Activated CD4-positive, CD25-positive, alpha-beta regulatory T cell treated with anti-CD3 and anti-CD28 coated beads, Interleukin-2, amount 50 U/mL, for 72 hours (primary cell): ENCODE measurements around the gene GLB1L2.
"Not testable (repeated sequence)": the region's sequence is repeated elsewhere in the genome, so short reads cannot be mapped to it uniquely, and the experiment has no call there.

Experiments
- DNase-seq: peaks from one replicate; pipeline ENCODE4 v3.0.0; 2021

The GLB1L2 gene

GRCh38 chr11:134331354-134332188, at the start of gene GLB1L2:
GLB1L2 (plus strand) TSS chr11:134331988; CDS start chr11:134332062, 74 bp downstream.
- DNase-seq: peak; percentile 77

GRCh38 chr11:134282121-134283045, 49.4 kb upstream of the GLB1L2 start:
- DNase-seq: no peak

- no peak for DNase-seq
These were observed 48.1 kb upstream of the GLB1L2 start for GRCh38 chr11:134283461-134284230.

GRCh38 chr11:134284349-134284748, 47.4 kb upstream of the GLB1L2 start:
- DNase-seq: not testable (repeated sequence)

- DNase-seq: no peak
These were observed 44.2 kb upstream of the GLB1L2 start for GRCh38 chr11:134287561-134287960.

- no peak for DNase-seq
These were observed 43.3 kb upstream of the GLB1L2 start for GRCh38 chr11:134288486-134288885.

- DNase-seq: no peak
These were observed 42.6 kb upstream of the GLB1L2 start for GRCh38 chr11:134289167-134289566.

GRCh38 chr11:134289789-134290188, 42.0 kb upstream of the GLB1L2 start:
- DNase-seq: no peak

- DNase-seq: no peak
These were observed 41.1 kb upstream of the GLB1L2 start for GRCh38 chr11:134290646-134291045.

GRCh38 chr11:134291196-134291595, 40.6 kb upstream of the GLB1L2 start:
- no peak for DNase-seq

- no peak for DNase-seq
These were observed 39.1 kb upstream of the GLB1L2 start for GRCh38 chr11:134292661-134293060.

GRCh38 chr11:134293119-134294113, 38.4 kb upstream of the GLB1L2 start:
- DNase-seq: no peak

GRCh38 chr11:134294664-134295063, 37.1 kb upstream of the GLB1L2 start:
- no peak for DNase-seq

GRCh38 chr11:134312223-134312622, 19.6 kb upstream of the GLB1L2 start:
- no peak for DNase-seq

GRCh38 chr11:134312807-134313206, 19.0 kb upstream of the GLB1L2 start:
- no peak for DNase-seq

GRCh38 chr11:134313379-134313778, 18.4 kb upstream of the GLB1L2 start:
- no peak for DNase-seq

- no peak for DNase-seq
These were observed 17.8 kb upstream of the GLB1L2 start for GRCh38 chr11:134313821-134314607.

- DNase-seq: no peak
These were observed 14.7 kb upstream of the GLB1L2 start for GRCh38 chr11:134317103-134317502.

GRCh38 chr11:134321373-134321772, 10.4 kb upstream of the GLB1L2 start:
- DNase-seq: not testable (repeated sequence)

- no peak for DNase-seq
These were observed 9.2 kb upstream of the GLB1L2 start for GRCh38 chr11:134322553-134322952.

- no peak for DNase-seq
These were observed 3.4 kb upstream of the GLB1L2 start for GRCh38 chr11:134328433-134328832.
